GM18520 (cell line): ENCODE data around the gene RPL39.
"Not testable (repeated sequence)": the region's sequence is repeated elsewhere in the genome, so short reads cannot be mapped to it uniquely, and the experiment has no call there.

Source experiments
- ATAC-seq: cut with Tn5 transposase; IDR thresholded peaks from one replicate; pipeline ENCODE4 v1.9.1; 2021; ENCODE audit not compliant: unreplicated experiment

Gene RPL39

DNA sequence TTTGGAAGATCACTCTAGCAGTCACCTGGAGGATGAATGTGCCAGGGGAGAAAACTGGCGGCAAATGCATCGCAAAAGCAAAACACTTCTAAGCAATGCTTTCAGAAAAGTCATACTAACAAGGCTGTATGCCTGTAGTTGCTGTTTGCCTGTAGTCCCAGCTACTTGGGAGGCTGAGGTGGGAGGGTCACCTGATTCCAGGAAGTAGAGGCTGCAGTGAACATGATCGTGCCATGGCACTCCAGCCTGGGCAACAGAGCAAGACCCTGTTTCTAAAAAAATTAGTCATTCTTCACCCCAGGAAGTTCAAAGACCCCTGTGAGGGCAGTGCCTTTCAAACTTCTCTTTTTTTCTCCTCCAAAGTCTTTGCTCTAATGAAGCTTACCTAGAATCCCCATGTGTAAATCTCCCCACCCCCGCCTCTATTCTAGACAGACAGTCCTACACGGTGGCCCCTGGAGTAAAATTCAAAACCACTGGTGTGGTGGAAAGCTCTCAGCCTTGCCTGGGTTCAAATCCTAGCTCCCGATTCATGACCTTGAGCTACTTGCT is 27.5 kb downstream of the RPL39 start:
- ATAC-seq: no peak

- no peak for ATAC-seq
These were observed 28.2 kb downstream of the RPL39 start for GRCh38 chrX:119763181-119763580.

DNA sequence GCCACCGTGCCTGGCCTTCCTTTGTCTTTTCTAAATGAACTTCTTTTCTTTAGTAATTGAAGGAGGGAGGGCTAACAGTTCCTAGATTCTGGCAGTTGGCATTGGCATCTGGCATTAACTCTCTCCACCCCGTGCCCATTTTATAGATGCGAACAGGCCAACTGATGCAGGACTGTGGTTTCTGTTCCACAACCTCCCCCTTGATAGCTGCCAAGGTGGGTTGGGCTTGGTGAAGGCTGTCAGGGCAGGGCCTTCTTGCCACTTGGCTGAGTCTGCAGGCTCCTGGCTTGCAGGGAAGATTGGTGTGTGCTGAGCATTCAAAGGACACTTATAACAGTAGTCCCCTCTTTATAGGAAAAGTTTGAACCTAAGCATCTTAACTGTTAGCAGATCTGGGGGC is 28.7 kb downstream of the RPL39 start:
- no peak for ATAC-seq

DNA sequence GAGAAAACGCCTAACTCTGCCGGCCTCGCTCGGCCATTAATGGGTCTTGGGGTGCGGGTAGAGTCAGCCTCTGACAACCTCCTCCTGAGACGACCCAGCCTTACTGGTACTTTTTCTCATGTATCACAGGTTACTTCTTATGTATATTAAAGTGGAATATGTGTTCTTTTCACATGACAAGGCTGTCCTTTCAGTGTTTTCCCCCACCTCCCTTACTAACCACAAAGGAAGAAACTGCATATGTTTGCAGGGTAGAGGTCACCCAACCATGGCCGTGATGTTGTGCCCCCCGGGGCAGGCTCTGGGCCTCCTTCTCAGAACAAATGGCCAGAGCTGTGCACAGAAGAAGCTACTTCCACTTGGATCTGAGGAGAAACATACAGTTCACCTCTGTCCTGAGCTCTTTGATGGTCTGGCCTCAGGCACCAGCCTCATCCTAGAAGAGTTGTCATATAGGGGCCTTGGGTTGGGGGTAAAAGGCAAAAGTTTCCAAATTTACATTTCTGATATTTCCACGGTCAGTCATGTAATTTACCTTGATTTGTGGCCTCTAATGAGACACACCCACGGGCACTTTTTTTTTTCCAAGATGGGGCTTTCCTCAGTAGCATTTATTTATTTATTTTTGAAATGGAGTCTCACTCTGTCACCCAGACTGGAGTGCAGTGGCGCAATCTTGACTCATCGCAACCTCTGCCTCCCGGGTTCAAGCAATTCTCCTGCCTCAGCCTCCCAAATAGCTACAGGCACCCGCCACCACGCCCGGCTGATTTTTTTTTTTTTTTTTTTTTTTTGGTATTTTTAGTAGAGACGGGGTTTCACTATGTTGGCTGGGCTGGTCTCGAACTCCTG is 31.2 kb downstream of the RPL39 start:
- ATAC-seq: no peak

DNA sequence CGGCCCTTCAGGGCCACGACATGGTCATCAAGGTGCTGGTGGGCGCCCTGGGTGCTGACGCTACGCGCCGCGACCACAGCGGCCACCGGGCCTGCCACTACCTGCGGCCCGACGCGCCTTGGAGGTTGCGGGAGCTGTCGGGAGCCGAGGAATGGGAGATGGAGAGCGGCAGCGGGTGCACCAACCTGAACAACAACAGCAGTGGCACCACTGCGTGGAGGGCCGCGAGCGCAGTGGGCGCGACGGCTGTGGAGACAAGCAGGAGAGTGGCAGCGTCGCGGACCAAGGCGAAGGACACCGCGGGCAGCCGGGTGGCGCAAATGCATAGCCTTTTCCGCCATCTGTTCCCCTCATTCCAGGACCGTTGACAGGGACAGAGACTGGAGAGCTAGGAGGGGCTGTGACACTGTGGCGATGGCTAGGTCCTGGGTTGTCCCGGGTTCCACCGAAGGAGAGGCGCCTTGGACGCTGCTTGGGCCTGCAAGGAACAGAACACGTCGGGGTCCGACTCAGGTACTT is 32.1 kb downstream of the RPL39 start:
- ATAC-seq: no peak

DNA sequence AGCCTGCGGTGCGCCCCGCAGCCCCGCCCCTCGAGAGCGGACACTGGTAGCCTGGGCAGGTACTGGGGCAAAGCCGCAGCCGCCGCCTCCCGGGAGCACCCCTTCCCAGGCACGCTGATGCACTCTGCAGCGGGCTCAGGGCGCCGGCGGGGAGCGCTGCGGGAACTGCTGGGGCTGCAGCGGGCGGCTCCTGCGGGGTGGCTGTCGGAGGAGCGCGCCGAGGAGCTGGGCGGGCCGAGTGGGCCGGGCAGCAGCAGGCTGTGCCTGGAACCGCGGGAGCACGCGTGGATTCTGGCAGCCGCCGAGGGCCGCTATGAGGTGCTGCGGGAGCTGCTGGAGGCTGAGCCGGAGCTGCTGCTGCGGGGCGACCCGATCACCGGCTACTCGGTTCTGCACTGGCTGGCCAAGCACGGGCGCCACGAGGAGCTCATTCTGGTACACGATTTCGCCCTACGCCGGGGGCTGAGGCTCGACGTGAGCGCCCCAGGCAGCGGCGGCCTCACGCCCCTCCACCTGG is 32.6 kb downstream of the RPL39 start:
- ATAC-seq: no peak

GRCh38 chrX:119757979-119758730 is 33.3 kb downstream of the RPL39 start, which contains the start of gene SOWAHD:
TSS of gene SOWAHD (plus strand) at chrX:119758588. CDS start at chrX:119758668, 80 bp downstream.
- no peak for ATAC-seq

DNA sequence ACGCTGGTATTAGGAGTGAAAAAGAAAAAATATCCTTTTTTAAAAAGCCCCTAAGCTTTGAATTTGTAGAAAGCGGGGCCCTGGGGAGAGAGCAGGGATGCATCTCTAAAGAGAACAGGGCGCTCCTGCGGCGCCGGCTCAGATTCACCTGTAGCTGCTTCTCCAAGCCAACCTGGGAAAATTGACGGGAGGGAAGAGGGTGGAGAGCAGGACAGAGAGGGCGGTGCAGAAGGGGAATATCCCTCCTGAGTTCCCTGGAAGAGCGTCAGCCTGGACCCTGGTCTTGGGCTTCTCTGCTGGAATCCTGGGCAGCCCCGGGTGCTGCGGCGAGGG is 33.8 kb downstream of the RPL39 start:
- no peak for ATAC-seq

DNA sequence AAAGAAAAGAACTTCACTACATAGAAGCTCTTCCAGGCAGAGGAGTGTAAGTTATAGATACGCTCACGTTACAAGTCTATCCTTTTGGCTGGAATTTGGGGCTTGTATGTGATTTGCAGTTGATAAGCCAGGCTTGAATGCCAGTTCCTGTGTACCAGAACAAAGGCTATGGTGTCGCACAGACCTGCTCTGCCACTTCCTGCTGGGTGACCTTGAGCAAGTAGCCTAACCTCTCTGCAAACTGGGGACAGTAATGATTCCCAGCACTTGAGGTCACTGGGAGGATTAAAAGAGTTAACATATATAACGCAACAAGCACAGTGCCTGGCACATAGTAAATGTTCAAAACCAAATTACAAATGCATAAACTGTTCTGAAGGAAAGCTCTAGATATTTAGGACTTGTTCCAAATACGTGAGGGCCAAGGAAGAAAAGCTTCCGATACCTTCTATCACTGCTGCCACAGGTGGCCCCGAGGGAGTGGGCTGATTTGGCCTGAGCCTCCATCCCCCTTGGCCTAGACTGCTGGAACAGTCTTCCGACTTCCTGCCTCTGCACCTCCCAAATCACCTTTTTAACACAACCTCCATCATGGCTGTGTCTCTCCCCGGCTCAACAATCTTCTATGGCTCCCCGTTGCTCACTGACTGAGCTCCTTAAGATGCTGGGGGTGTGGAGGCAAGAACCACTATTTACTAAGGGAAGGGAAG is 34.3 kb downstream of the RPL39 start:
- ATAC-seq: no peak

GRCh38 chrX:119755981-119756533 is 35.4 kb downstream of the RPL39 start:
- ATAC-seq: peak; percentile 60

GRCh38 chrX:119753639-119754257 is 37.7 kb downstream of the RPL39 start:
- ATAC-seq: no peak

GRCh38 chrX:119753001-119753400 is 38.4 kb downstream of the RPL39 start:
- no peak for ATAC-seq

GRCh38 chrX:119750751-119751150 is 40.7 kb downstream of the RPL39 start:
- ATAC-seq: not testable (repeated sequence)

- ATAC-seq: not testable (repeated sequence)
These were observed 41.3 kb downstream of the RPL39 start for GRCh38 chrX:119750131-119750530.

GRCh38 chrX:119745283-119745848 is 46.1 kb downstream of the RPL39 start:
- no peak for ATAC-seq

DNA sequence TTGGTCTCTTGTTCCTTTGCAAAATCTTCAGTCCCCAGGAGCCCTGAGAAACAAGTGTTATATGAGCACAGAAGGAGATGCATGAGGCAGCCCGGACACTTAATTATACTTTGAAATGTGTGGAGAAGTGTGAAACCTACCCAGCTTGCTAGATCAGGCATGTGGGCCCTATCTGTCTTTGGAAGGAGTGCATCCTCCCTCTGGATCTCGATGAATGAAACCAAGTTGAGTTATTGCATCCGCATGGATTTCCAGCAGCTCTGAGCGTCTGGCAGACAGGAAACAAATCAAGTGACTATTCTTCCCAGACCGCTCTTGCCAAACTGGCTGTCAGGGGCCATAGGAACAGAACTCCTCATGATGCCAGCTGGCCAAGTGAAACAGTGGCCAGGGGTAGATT is 52.7 kb downstream of the RPL39 start:
- no peak for ATAC-seq
